ENCODE results near the gene EFCC1. TPM values are rescaled to one million over a fixed set of nuclear protein-coding genes. Genes with fewer than 3 reads are reported as not detected.

The EFCC1 gene
- total RNA-seq, 1 donor from 2014 or later, result 0.60 TPM

GRCh38 chr3:129016720-129017483 lies 15.8 kb downstream of the EFCC1 start:
- Mint-ChIP-seq H3K36me3 (ENCODE audit: insufficient read depth) (no peaks in the 10 kb centered on the region), H3K9me3 (ENCODE audit: low read depth) (no peaks in the 10 kb centered on the region), H3K27ac (no peak overlapping the region), H3K4me3 (ENCODE audit: low read depth) (no peak overlapping the region), H3K27me3 (peaks cover 9% of the 10 kb centered on the region), H3K4me1 (ENCODE audit: low read depth) (peaks cover 1% of the 10 kb centered on the region)
- no peak for TF ChIP-seq CTCF (IDR thresholded peaks at IDR 0.05; ENCODE audit: unreplicated experiment)
- no peak for DNase-seq (ENCODE audit: low spot score, unreplicated experiment)

GRCh38 chr3:129017484-129017899 lies 16.4 kb downstream of the EFCC1 start:
- no peak for TF ChIP-seq CTCF (IDR thresholded peaks at IDR 0.05; ENCODE audit: unreplicated experiment)
- peaks cover 9% of the 10 kb centered on the region for H3K27me3 Mint-ChIP-seq
- no peak overlapping the region for H3K27ac Mint-ChIP-seq
- no peak for DNase-seq (ENCODE audit: low spot score, unreplicated experiment)
- no peaks in the 10 kb centered on the region for H3K36me3 Mint-ChIP-seq (ENCODE audit: insufficient read depth)
- peaks cover 1% of the 10 kb centered on the region for H3K4me1 Mint-ChIP-seq (ENCODE audit: low read depth)
- no peaks in the 10 kb centered on the region for H3K9me3 Mint-ChIP-seq (ENCODE audit: low read depth)
- H3K4me3 Mint-ChIP-seq (ENCODE audit: low read depth), result no peak overlapping the region

- no peak overlapping the region for H3K27ac Mint-ChIP-seq
- H3K9me3 Mint-ChIP-seq (ENCODE audit: low read depth), result no peaks in the 10 kb centered on the region
- no peak for DNase-seq (ENCODE audit: low spot score, unreplicated experiment)
- H3K36me3 Mint-ChIP-seq (ENCODE audit: insufficient read depth), result no peaks in the 10 kb centered on the region
- H3K4me3 Mint-ChIP-seq (ENCODE audit: low read depth), result no peak overlapping the region
- no peak for TF ChIP-seq CTCF (IDR thresholded peaks at IDR 0.05; ENCODE audit: unreplicated experiment)
- H3K27me3 Mint-ChIP-seq, result peaks cover 9% of the 10 kb centered on the region
- peaks cover 1% of the 10 kb centered on the region for H3K4me1 Mint-ChIP-seq (ENCODE audit: low read depth)
These were observed 17.2 kb downstream of the EFCC1 start for GRCh38 chr3:129018271-129018670.

- no peak overlapping the region for H3K27ac Mint-ChIP-seq
- H3K36me3 Mint-ChIP-seq (ENCODE audit: insufficient read depth), result no peaks in the 10 kb centered on the region
- H3K4me3 Mint-ChIP-seq (ENCODE audit: low read depth), result no peak overlapping the region
- no peak for DNase-seq (ENCODE audit: low spot score, unreplicated experiment)
- TF ChIP-seq CTCF (IDR thresholded peaks at IDR 0.05; ENCODE audit: unreplicated experiment), result no peak
- H3K9me3 Mint-ChIP-seq (ENCODE audit: low read depth), result no peaks in the 10 kb centered on the region
- peaks cover 9% of the 10 kb centered on the region for H3K27me3 Mint-ChIP-seq
- H3K4me1 Mint-ChIP-seq (ENCODE audit: low read depth), result peaks cover 1% of the 10 kb centered on the region
These were observed 17.6 kb downstream of the EFCC1 start for GRCh38 chr3:129018751-129019150.

GRCh38 chr3:129019266-129019665 lies 18.2 kb downstream of the EFCC1 start:
- Mint-ChIP-seq H3K4me3 (ENCODE audit: low read depth) (no peak overlapping the region), H3K9me3 (ENCODE audit: low read depth) (no peaks in the 10 kb centered on the region)

More at GRCh38 chr3:129019266-129019665, 18.2 kb downstream of the EFCC1 start:
- TF ChIP-seq CTCF (IDR thresholded peaks at IDR 0.05; ENCODE audit: unreplicated experiment), result no peak
- no peak for DNase-seq (ENCODE audit: low spot score, unreplicated experiment)
- H3K27ac Mint-ChIP-seq, result no peak overlapping the region
- H3K36me3 Mint-ChIP-seq (ENCODE audit: insufficient read depth), result no peaks in the 10 kb centered on the region
- H3K4me1 Mint-ChIP-seq (ENCODE audit: low read depth), result peaks cover 1% of the 10 kb centered on the region
- H3K27me3 Mint-ChIP-seq, result peaks cover 9% of the 10 kb centered on the region

Measured in progenitor cell of endocrine pancreas (in vitro differentiated cells).